Type B pancreatic cell (in vitro differentiated cells): Measurements from ENCODE around the gene MOB3B. TPM values are rescaled to one million over a fixed set of nuclear protein-coding genes. Genes with fewer than 3 reads are reported as not detected.
A peak's percentile ranks its signal among the peaks of the same experiment; 100 is the strongest.

Experiments
- DNase-seq: peaks from one replicate; pipeline ENCODE4 v3.0.0; 2021; ENCODE audit warnings: mixed read lengths; ENCODE audit not compliant: unreplicated experiment; ENCODE audit errors: extremely low spot score
- H3K27ac Mint-ChIP-seq: 2 replicates; pipeline ENCODE4 v1.8.0; 2021; ENCODE audit warnings: mild to moderate bottlenecking, mixed read lengths
- H3K27me3 Mint-ChIP-seq: 2 replicates; pipeline ENCODE4 v1.8.0; 2021; ENCODE audit warnings: mixed read lengths
- H3K36me3 Mint-ChIP-seq: 2 replicates; pipeline ENCODE4 v1.8.0; 2021; ENCODE audit warnings: mixed read lengths
- H3K4me1 Mint-ChIP-seq: one replicate; pipeline ENCODE4 v1.8.0; 2021; ENCODE audit warnings: mixed read lengths; ENCODE audit not compliant: unreplicated experiment
- H3K4me3 Mint-ChIP-seq: 2 replicates; pipeline ENCODE4 v1.8.0; 2021; ENCODE audit warnings: mild to moderate bottlenecking, mixed read lengths
- H3K9me3 Mint-ChIP-seq: 2 replicates; pipeline ENCODE4 v1.8.0; 2021; ENCODE audit warnings: mixed read lengths
- CTCF ChIP-seq: fragments of 200-600 bp; sonication (generic); conservative IDR thresholded peaks from 2 replicates; pipeline ENCODE4 v1.5.0; 2021; ENCODE audit warnings: antibody characterized with exemption, mild to moderate bottlenecking
- total RNA-seq: library from RNA; stranded (reverse); gene quantifications from 2 replicates; pipeline ENCODE4 v1.2.1, GENCODE V29; 2021; ENCODE audit warnings: low replicate concordance

The MOB3B gene
- total RNA-seq, 1 donor from 2014 or later, result 27.5 TPM

- Mint-ChIP-seq H3K9me3 (no peaks in the 10 kb centered on the region), H3K27ac (no peak overlapping the region), H3K27me3 (no peaks in the 10 kb centered on the region), H3K36me3 (no peaks in the 10 kb centered on the region), H3K4me1 (peaks cover 48% of the 10 kb centered on the region), H3K4me3 (no peak overlapping the region)
- TF ChIP-seq CTCF, result no peak
- DNase-seq, result no peak
These were observed 6.6 kb upstream of the MOB3B start for GRCh38 chr9:27536168-27536567.

DNA sequence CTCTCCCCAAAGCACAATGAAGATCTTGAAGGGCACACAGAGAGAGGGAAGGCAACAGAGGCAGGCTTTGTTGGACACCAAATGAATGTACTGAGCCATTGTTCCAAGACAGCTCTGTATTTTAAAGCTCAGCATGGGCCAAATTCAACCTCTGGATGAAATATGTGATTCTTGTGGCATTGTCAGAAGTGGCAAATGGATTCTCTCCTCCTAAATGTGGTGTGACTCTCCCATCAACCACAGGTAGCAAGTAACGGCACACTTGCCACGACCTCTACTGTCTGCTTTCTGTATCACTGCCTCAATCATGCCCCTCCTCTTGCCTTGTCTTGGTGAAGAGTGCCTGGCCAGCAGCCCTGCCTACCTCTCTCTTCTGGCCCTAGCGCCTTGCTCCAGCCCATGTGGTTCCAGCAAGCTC, 6.1 kb upstream of the MOB3B start:
- TF ChIP-seq CTCF, result peak; percentile 50
- Mint-ChIP-seq H3K9me3 (no peaks in the 10 kb centered on the region), H3K4me1 (peaks cover 52% of the 10 kb centered on the region), H3K27ac (no peak overlapping the region), H3K27me3 (no peaks in the 10 kb centered on the region), H3K4me3 (no peak overlapping the region), H3K36me3 (no peaks in the 10 kb centered on the region)
- no peak for DNase-seq

- no peak for DNase-seq
- no peak overlapping the region for H3K4me3 Mint-ChIP-seq
- no peak overlapping the region for H3K27ac Mint-ChIP-seq
- H3K36me3 Mint-ChIP-seq, result no peaks in the 10 kb centered on the region
- H3K27me3 Mint-ChIP-seq, result no peaks in the 10 kb centered on the region
- peaks cover 49% of the 10 kb centered on the region for H3K4me1 Mint-ChIP-seq
- no peak for TF ChIP-seq CTCF
- H3K9me3 Mint-ChIP-seq, result no peaks in the 10 kb centered on the region
These were observed 5.1 kb upstream of the MOB3B start for GRCh38 chr9:27534658-27535209.

- H3K27ac Mint-ChIP-seq, result no peak overlapping the region
- H3K27me3 Mint-ChIP-seq, result no peaks in the 10 kb centered on the region
- H3K9me3 Mint-ChIP-seq, result no peaks in the 10 kb centered on the region
- no peaks in the 10 kb centered on the region for H3K36me3 Mint-ChIP-seq
- no peak for TF ChIP-seq CTCF
- H3K4me1 Mint-ChIP-seq, result peaks cover 49% of the 10 kb centered on the region
- no peak overlapping the region for H3K4me3 Mint-ChIP-seq
- DNase-seq, result no peak
These were observed 4.5 kb upstream of the MOB3B start for GRCh38 chr9:27534131-27534530.

- H3K27me3 Mint-ChIP-seq, result no peaks in the 10 kb centered on the region
- no peak for DNase-seq
- H3K27ac Mint-ChIP-seq, result no peak overlapping the region
- H3K4me3 Mint-ChIP-seq, result peak overlapping the region; percentile 31
- H3K36me3 Mint-ChIP-seq, result no peaks in the 10 kb centered on the region
- no peak for TF ChIP-seq CTCF
- H3K4me1 Mint-ChIP-seq, result peaks cover 42% of the 10 kb centered on the region
- no peaks in the 10 kb centered on the region for H3K9me3 Mint-ChIP-seq
These were observed 3.7 kb upstream of the MOB3B start for GRCh38 chr9:27533311-27533710.

DNA sequence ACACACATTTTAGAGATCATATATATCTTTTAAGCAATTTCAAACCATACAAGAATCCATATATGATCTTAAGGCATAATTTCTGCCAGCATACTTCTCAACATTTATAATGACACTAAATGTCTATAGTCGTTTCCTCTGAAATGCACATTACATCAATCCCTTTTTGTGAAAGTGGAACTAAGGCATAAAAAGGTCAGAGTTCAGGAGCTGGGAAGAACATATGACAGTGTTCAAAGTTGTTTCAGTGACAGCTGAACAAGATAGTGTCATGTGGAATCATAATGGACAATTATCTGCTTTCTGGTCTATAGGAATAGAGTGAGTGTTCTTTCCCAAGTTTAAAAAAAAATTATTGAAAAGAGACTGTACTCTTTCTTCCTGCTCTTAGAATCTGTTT, 2.4 kb upstream of the MOB3B start:
- Mint-ChIP-seq H3K27ac (no peak overlapping the region), H3K4me1 (peaks cover 47% of the 10 kb centered on the region), H3K9me3 (no peaks in the 10 kb centered on the region), H3K36me3 (no peaks in the 10 kb centered on the region), H3K4me3 (no peak overlapping the region), H3K27me3 (no peaks in the 10 kb centered on the region)
- no peak for TF ChIP-seq CTCF
- DNase-seq, result no peak
